ENCODE results near the gene OGFOD1.
"Not testable (repeated sequence)": the region's sequence is repeated elsewhere in the genome, so short reads cannot be mapped to it uniquely, and the experiment has no call there.

OGFOD1 gene

GRCh38 chr16:56483394-56483793 lies 32.0 kb downstream of the OGFOD1 start:
- H2BK12ac ChIP-seq (ENCODE audit: low read length in 2 of 2), result no peak overlapping the region
- H2AK5ac ChIP-seq (ENCODE audit: low read length, severe bottlenecking), result no peak overlapping the region
- H3K23ac ChIP-seq (ENCODE audit: low read length in 2 of 2), result no peak overlapping the region

GRCh38 chr16:56488035-56488434 lies 36.7 kb downstream of the OGFOD1 start:
- Histone ChIP-seq H2BK5ac (ENCODE audit: low read depth, low read length, poor library complexity, severe bottlenecking) (no peak overlapping the region), H2BK120ac (ENCODE audit: low read depth, low read length) (no peak overlapping the region), H3K14ac (ENCODE audit: low read length in 2 of 2) (no peak overlapping the region), H3K9ac (ENCODE audit: low read length) (no peak overlapping the region), H2BK15ac (ENCODE audit: low read depth, poor library complexity, severe bottlenecking) (no peak overlapping the region), H3K18ac (ENCODE audit: low read depth in 1 of 2, low read length in 2 of 2) (no peak overlapping the region), H3K23ac (ENCODE audit: low read length in 2 of 2) (no peak overlapping the region), H2AK5ac (ENCODE audit: low read length, severe bottlenecking) (no peak overlapping the region), H3K79me1 (replicated peaks; ENCODE audit: low read length, poor library complexity, severe bottlenecking) (no peaks in the 10 kb centered on the region), H3K4me1 (ENCODE audit: control insufficient read depth, insufficient read depth, low read depth, low read length) (no peaks in the 10 kb centered on the region), H2BK12ac (ENCODE audit: low read length in 2 of 2) (no peak overlapping the region), H3K27me3 (ENCODE audit: control insufficient read depth in 1 of 2, insufficient read depth in 1 of 2, low read length in 2 of 2) (no peaks in the 10 kb centered on the region), H3K4me2 (ENCODE audit: low read length, poor library complexity, severe bottlenecking) (no peak overlapping the region), H4K8ac (ENCODE audit: low read length) (no peak overlapping the region), H4K91ac (ENCODE audit: low read length) (no peak overlapping the region), H3K36me3 (ENCODE audit: control insufficient read depth in 1 of 2, insufficient read depth in 2 of 2, low read depth in 1 of 2, low read length in 2 of 2) (peaks cover 4 to 58% of the 10 kb centered on the region in 2 experiments), H3K9me3 (ENCODE audit: control insufficient read depth, low read length) (no peaks in the 10 kb centered on the region), H3K4ac (ENCODE audit: low read depth in 1 of 2, low read length in 2 of 2) (no peak overlapping the region), H3K4me3 (ENCODE audit: insufficient read depth in 1 of 2, low read depth in 1 of 2, low read length in 2 of 2) (no peak overlapping the region), H2AFZ (ENCODE audit: low read depth, low read length) (no peak overlapping the region), H3K27ac (ENCODE audit: low read length, poor library complexity, severe bottlenecking) (no peak overlapping the region)
- 90% methylated on average over 4 of the region's 5 CpGs for WGBS
- no peak for DNase-seq

More at GRCh38 chr16:56483394-56483793, 32.0 kb downstream of the OGFOD1 start:
- H3K79me1 ChIP-seq (replicated peaks; ENCODE audit: low read length, poor library complexity, severe bottlenecking), result peaks cover 10% of the 10 kb centered on the region
- H4K8ac ChIP-seq (ENCODE audit: low read length), result no peak overlapping the region
- H3K4me1 ChIP-seq (ENCODE audit: control insufficient read depth, insufficient read depth, low read depth, low read length), result peaks cover 3% of the 10 kb centered on the region
- H3K27me3 ChIP-seq (ENCODE audit: control insufficient read depth in 1 of 2, insufficient read depth in 1 of 2, low read length in 2 of 2), result no peaks in the 10 kb centered on the region
- H3K4me3 ChIP-seq (ENCODE audit: insufficient read depth in 1 of 2, low read depth in 1 of 2, low read length in 2 of 2), result no peak overlapping the region
- no peak overlapping the region for H3K14ac ChIP-seq (ENCODE audit: low read length in 2 of 2)
- no peak overlapping the region for H2AFZ ChIP-seq (ENCODE audit: low read depth, low read length)
- no peak overlapping the region for H3K4ac ChIP-seq (ENCODE audit: low read depth in 1 of 2, low read length in 2 of 2)
- H2BK5ac ChIP-seq (ENCODE audit: low read depth, low read length, poor library complexity, severe bottlenecking), result no peak overlapping the region
- no peak overlapping the region for H2BK120ac ChIP-seq (ENCODE audit: low read depth, low read length)
- H3K9me3 ChIP-seq (ENCODE audit: control insufficient read depth, low read length), result no peaks in the 10 kb centered on the region
- H3K9ac ChIP-seq (ENCODE audit: low read length), result no peak overlapping the region
- no peak for DNase-seq
- H4K91ac ChIP-seq (ENCODE audit: low read length), result no peak overlapping the region
- no peak overlapping the region for H3K27ac ChIP-seq (ENCODE audit: low read length, poor library complexity, severe bottlenecking)
- peaks cover 4 to 80% of the 10 kb centered on the region in 2 experiments for H3K36me3 ChIP-seq (ENCODE audit: control insufficient read depth in 1 of 2, insufficient read depth in 2 of 2, low read depth in 1 of 2, low read length in 2 of 2)
- no peak overlapping the region for H2BK15ac ChIP-seq (ENCODE audit: low read depth, poor library complexity, severe bottlenecking)
- H3K4me2 ChIP-seq (ENCODE audit: low read length, poor library complexity, severe bottlenecking), result no peak overlapping the region
- H3K18ac ChIP-seq (ENCODE audit: low read depth in 1 of 2, low read length in 2 of 2), result no peak overlapping the region

- H2BK12ac ChIP-seq (ENCODE audit: low read length in 2 of 2); H3K23ac ChIP-seq (ENCODE audit: low read length in 2 of 2); H2BK5ac ChIP-seq (ENCODE audit: low read depth, low read length, poor library complexity, severe bottlenecking); H3K27me3 ChIP-seq (ENCODE audit: control insufficient read depth in 1 of 2, insufficient read depth in 1 of 2, low read length in 2 of 2); H3K18ac ChIP-seq (ENCODE audit: low read depth in 1 of 2, low read length in 2 of 2); H4K8ac ChIP-seq (ENCODE audit: low read length); H4K91ac ChIP-seq (ENCODE audit: low read length); H2AFZ ChIP-seq (ENCODE audit: low read depth, low read length); H3K4me3 ChIP-seq (ENCODE audit: insufficient read depth in 1 of 2, low read depth in 1 of 2, low read length in 2 of 2); DNase-seq; H3K9ac ChIP-seq (ENCODE audit: low read length); H3K14ac ChIP-seq (ENCODE audit: low read length in 2 of 2); H2AK5ac ChIP-seq (ENCODE audit: low read length, severe bottlenecking); H3K9me3 ChIP-seq (ENCODE audit: control insufficient read depth, low read length); H2BK15ac ChIP-seq (ENCODE audit: low read depth, poor library complexity, severe bottlenecking); H3K4ac ChIP-seq (ENCODE audit: low read depth in 1 of 2, low read length in 2 of 2); H3K4me1 ChIP-seq (ENCODE audit: control insufficient read depth, insufficient read depth, low read depth, low read length); H3K79me1 ChIP-seq (replicated peaks; ENCODE audit: low read length, poor library complexity, severe bottlenecking); H2BK120ac ChIP-seq (ENCODE audit: low read depth, low read length); H3K27ac ChIP-seq (ENCODE audit: low read length, poor library complexity, severe bottlenecking); H3K4me2 ChIP-seq (ENCODE audit: low read length, poor library complexity, severe bottlenecking): not testable (repeated sequence)
- H3K36me3 ChIP-seq (ENCODE audit: control insufficient read depth in 1 of 2, insufficient read depth in 2 of 2, low read depth in 1 of 2, low read length in 2 of 2), result peaks cover 4 to 59% of the 10 kb centered on the region in 2 experiments
- no CpG with 5 or more reads among the region's 1 CpG for WGBS
These were observed 37.5 kb downstream of the OGFOD1 start for GRCh38 chr16:56488868-56489267.

GRCh38 chr16:56491657-56492261 lies 40.4 kb downstream of the OGFOD1 start:
- Histone ChIP-seq H3K9me3 (ENCODE audit: control insufficient read depth, low read length) (no peaks in the 10 kb centered on the region), H3K36me3 (ENCODE audit: control insufficient read depth in 1 of 2, insufficient read depth in 2 of 2, low read depth in 1 of 2, low read length in 2 of 2) (peaks cover 4 to 55% of the 10 kb centered on the region in 2 experiments), H3K4me1 (ENCODE audit: control insufficient read depth, insufficient read depth, low read depth, low read length) (no peaks in the 10 kb centered on the region), H2AFZ (ENCODE audit: low read depth, low read length) (no peak overlapping the region), H2BK12ac (ENCODE audit: low read length in 2 of 2) (no peak overlapping the region), H3K14ac (ENCODE audit: low read length in 2 of 2) (no peak overlapping the region), H2AK5ac (ENCODE audit: low read length, severe bottlenecking) (no peak overlapping the region), H3K79me1 (replicated peaks; ENCODE audit: low read length, poor library complexity, severe bottlenecking) (no peaks in the 10 kb centered on the region), H3K4me3 (ENCODE audit: insufficient read depth in 1 of 2, low read depth in 1 of 2, low read length in 2 of 2) (no peak overlapping the region), H3K9ac (ENCODE audit: low read length) (no peak overlapping the region), H2BK120ac (ENCODE audit: low read depth, low read length) (no peak overlapping the region), H4K8ac (ENCODE audit: low read length) (no peak overlapping the region), H3K18ac (ENCODE audit: low read depth in 1 of 2, low read length in 2 of 2) (no peak overlapping the region), H2BK5ac (ENCODE audit: low read depth, low read length, poor library complexity, severe bottlenecking) (no peak overlapping the region), H2BK15ac (ENCODE audit: low read depth, poor library complexity, severe bottlenecking) (no peak overlapping the region), H3K27me3 (ENCODE audit: control insufficient read depth in 1 of 2, insufficient read depth in 1 of 2, low read length in 2 of 2) (no peaks in the 10 kb centered on the region), H3K4ac (ENCODE audit: low read depth in 1 of 2, low read length in 2 of 2) (no peak overlapping the region), H3K27ac (ENCODE audit: low read length, poor library complexity, severe bottlenecking) (no peak overlapping the region), H3K4me2 (ENCODE audit: low read length, poor library complexity, severe bottlenecking) (no peak overlapping the region), H4K91ac (ENCODE audit: low read length) (no peak overlapping the region), H3K23ac (ENCODE audit: low read length in 2 of 2) (no peak overlapping the region)
- WGBS, result 72% methylated on average over 3 of the region's 4 CpGs
- DNase-seq, result no peak

Data from mesenchymal stem cell (in vitro differentiated cells and primary cell).